Subcutaneous abdominal adipose tissue (tissue), 5 donors: ENCODE measurements around the gene WARS2.

Experiments used
- H3K27ac ChIP-seq: one replicate; pipeline ENCODE4 v1.7.0; 2013; ENCODE audit warnings: low read depth, mild to moderate bottlenecking, inconsistent platforms, low read length, moderate library complexity
- H3K27me3 ChIP-seq, 5 donors: one replicate each; pipeline ENCODE4 v1.7.0; 2013; ENCODE audit warnings: low read length in 5 of 5, inconsistent platforms in 1 of 5; ENCODE audit not compliant: control insufficient read depth in 5 of 5, insufficient read depth in 4 of 5
- H3K36me3 ChIP-seq, 5 donors: one replicate each; pipeline ENCODE4 v1.7.0; 2013; ENCODE audit warnings: low read length in 5 of 5; ENCODE audit not compliant: control insufficient read depth in 5 of 5, insufficient read depth in 5 of 5
- H3K4me1 ChIP-seq, 5 donors: one replicate each; pipeline ENCODE4 v1.7.0; 2013; ENCODE audit warnings: low read length in 5 of 5, mild to moderate bottlenecking in 3 of 5, moderate library complexity in 1 of 5; ENCODE audit not compliant: control insufficient read depth in 5 of 5, insufficient read depth in 5 of 5
- H3K4me3 ChIP-seq, 5 donors: one replicate each; pipeline ENCODE4 v1.7.0; 2013; ENCODE audit warnings: low read length in 5 of 5, low read depth in 1 of 5
- H3K9ac ChIP-seq, 5 donors: one replicate each; pipeline ENCODE4 v1.7.0; 2013; ENCODE audit warnings: low read length in 5 of 5, mild to moderate bottlenecking in 4 of 5, moderate library complexity in 3 of 5
- H3K9me3 ChIP-seq, 5 donors: one replicate each; pipeline ENCODE4 v1.7.0; 2013; ENCODE audit warnings: low read length in 5 of 5; ENCODE audit not compliant: control insufficient read depth in 5 of 5
- donor health status: healthy.
- donor health status: healthy.
- donor health status: healthy.
- donor health status: healthy.
- donor health status: healthy.

The WARS2 gene

DNA sequence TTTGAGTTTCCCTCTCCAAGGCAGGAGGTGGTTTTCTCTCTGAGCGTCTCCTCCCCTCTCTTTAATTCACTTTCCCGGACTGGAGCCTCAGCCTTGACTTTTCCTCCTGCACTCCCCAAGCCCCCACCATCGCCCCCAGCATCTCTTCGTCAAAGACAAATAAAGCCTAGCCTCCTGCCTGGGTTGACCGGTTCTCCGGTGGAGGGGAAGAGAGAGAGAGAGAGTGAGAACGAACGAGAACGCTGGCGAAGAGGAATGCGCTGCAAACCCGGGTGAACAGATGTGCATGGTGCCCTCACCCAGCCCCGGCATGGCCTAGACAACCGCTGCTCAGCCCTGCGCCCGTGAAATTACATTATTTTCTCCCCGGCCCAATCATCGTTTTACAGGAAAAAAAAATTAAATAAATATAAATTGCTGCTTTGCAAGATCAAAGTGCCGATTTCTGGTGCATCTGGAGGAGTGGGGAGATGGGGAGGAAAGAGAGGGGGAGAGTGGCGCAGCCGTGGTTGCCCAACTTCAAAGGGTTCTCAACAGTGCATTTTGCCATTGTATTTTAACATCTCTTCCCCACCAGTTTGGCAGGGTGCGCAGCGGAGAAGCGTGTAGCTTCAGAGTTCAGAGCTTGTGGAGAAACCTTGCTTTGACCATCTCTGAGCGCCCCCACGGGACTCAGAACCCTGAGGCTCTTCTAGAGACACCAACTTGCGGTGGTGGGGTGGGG lies 140.9 kb downstream of the WARS2 start:
- Histone ChIP-seq H3K27me3 (peaks cover 0 to 45% (median 25%) of the 10 kb centered on the region in 5 donors), H3K9me3 (no peaks in the 10 kb centered on the region), H3K27ac (no peak overlapping the region), H3K4me3 (no peak overlapping the region), H3K36me3 (no peaks in the 10 kb centered on the region), H3K9ac (no peak overlapping the region), H3K4me1 (peaks cover 3 to 27% (median 22%) of the 10 kb centered on the region in 5 donors)

DNA sequence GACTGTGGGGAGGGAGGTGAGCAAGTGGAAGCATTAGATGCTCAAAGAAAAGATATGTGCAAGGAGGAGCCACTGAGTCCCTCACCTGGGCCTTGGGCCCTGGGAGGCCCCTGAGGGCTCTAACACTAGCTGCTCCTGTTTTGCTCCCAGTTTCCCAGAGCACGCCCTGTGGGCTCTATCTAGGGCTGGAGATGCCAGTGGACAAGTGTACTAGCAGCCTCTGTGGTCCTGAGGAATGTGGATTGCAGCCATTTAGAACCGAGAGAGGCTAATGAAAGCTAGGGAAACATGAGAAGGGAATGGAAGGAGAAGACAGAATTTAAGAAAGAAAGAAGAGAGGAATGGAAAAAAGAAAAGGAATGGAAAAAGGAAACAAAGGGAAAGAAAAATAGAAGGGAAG lies 142.3 kb downstream of the WARS2 start:
- Histone ChIP-seq H3K36me3 (no peaks in the 10 kb centered on the region), H3K9ac (no peak overlapping the region), H3K27ac (no peak overlapping the region), H3K9me3 (no peaks in the 10 kb centered on the region), H3K4me3 (no peak overlapping the region), H3K27me3 (peaks cover 0 to 48% (median 30%) of the 10 kb centered on the region in 5 donors), H3K4me1 (peaks cover 3 to 27% (median 22%) of the 10 kb centered on the region in 5 donors)

DNA sequence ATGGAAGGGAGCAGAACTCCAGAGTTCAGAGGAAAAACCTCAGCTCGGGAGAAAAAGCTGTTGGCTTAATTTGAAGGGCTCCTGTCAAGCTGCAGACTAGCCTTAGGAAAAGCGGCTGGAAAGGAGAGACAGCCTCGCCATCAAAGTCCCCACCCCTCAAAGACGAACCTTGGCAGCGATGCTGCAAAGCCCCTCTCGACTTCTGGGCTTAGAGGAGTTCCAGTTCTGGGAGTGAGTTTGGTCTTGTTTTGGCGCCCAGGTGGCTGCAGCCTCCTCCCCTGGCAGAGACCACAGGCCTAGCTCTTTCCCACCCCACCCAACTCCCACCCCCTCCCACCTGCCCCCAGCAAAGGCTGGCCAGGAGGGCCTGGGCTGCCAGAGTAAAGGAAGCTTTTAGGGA lies 143.2 kb downstream of the WARS2 start:
- no peak overlapping the region for H3K9ac ChIP-seq
- H3K36me3 ChIP-seq: no peaks in the 10 kb centered on the region
- H3K4me1 ChIP-seq: peaks cover 3 to 22% (median 20%) of the 10 kb centered on the region in 5 donors
- H3K9me3 ChIP-seq: no peaks in the 10 kb centered on the region
- H3K27me3 ChIP-seq: peaks cover 0 to 47% (median 32%) of the 10 kb centered on the region in 5 donors
- no peak overlapping the region for H3K4me3 ChIP-seq
- H3K27ac ChIP-seq: no peak overlapping the region

DNA sequence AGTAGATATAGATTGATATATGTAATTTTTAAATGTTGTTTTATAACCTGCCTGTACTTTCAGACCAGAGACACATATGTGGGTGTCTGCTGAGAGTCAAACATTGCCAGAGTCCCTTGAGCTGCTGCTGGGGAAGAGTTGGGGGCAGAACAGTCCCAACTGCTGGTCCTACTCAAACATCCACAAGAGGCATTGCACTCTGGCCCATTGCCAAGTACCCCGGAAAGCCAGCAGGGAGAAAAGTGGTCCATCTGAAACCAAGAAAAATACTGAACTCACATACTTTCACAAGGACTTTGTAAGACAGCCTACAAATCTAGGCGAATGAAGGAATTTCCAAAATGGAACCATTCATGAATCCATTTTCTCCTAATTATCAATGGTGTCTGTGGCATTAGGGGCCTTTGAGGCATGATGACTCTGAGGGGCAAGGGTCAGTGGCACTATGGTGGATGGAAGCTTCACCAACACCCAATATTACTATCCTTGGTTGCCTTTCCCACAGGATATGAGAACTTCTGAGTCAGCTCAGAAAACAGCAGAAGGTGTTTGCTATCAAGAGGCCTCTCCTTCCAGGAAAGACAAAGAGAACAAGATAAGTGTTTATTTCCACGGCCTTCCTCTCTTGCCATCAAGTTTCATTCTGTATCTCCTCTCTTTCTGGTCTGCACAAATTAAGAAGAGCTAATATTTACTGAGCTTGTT lies 145.0 kb downstream of the WARS2 start:
- H3K4me3 ChIP-seq: no peak overlapping the region
- peaks cover 0 to 5% (median 4%) of the 10 kb centered on the region in 5 donors for H3K4me1 ChIP-seq
- H3K36me3 ChIP-seq: no peaks in the 10 kb centered on the region
- H3K27ac ChIP-seq: no peak overlapping the region
- H3K9me3 ChIP-seq: no peaks in the 10 kb centered on the region
- peaks cover 0 to 50% (median 30%) of the 10 kb centered on the region in 5 donors for H3K27me3 ChIP-seq
- H3K9ac ChIP-seq: no peak overlapping the region

DNA sequence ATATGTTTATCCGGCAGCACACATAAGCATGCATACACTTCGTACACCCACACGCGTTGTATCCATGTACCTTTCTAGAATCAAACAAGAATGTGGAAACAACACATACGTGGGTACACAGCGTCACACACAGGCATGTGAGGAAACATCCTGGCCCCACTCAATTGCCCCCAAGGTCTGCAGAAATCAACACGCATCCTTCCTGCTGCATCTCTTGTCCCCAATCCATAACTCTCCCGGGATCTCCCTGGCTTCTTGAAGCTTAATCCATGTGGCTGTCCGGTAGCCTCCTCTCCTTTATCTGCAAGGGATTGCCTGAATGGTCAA lies 146.8 kb downstream of the WARS2 start:
- Histone ChIP-seq H3K27ac (no peak overlapping the region), H3K9me3 (no peaks in the 10 kb centered on the region), H3K27me3 (peaks cover 0 to 48% (median 27%) of the 10 kb centered on the region in 5 donors), H3K36me3 (no peaks in the 10 kb centered on the region), H3K4me1 (peaks cover 0 to 12% (median 2%) of the 10 kb centered on the region in 5 donors), H3K4me3 (no peak overlapping the region), H3K9ac (no peak overlapping the region)

DNA sequence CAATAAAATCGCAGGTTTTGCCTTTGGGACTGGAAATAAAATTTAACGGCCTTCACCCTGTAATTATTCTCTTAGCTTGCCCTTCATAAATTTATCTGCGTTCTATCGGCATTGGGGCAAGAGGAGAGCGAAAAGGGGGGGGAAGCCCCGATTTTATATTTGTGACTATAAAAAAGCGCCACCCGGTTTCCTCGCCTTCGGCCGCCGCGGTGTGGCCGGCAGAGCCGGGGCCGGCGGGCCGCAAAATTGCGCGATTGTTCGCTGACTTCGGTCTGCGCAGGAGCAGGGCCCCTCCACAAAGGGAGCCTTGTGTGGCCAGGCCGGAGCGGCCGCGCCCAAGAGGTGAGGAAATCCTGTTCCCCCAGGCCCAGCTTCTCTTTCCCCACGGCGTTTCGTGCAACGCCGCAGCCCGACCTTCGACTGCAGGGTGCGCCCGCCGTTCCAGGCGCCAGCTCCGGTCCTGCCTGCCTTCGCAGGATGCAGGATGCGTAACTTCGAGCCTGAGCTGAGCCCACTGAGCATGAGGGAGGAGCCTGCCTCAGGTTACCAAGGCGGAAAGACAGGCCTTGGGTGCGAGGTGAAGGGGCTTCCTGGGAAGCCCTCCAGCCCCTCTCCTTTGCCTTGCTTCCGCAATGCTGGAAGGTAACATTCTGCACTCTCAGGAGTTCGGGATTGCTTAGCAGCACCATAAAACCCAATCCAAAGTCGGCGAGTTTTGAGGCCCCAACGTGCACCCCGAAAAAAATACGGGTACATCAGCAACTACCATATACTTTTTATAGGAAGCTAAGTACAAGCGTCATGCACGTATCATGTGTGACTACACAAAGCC lies 147.4 kb downstream of the WARS2 start:
- H3K27ac ChIP-seq: no peak overlapping the region
- H3K36me3 ChIP-seq: no peaks in the 10 kb centered on the region
- peaks cover 0 to 14% (median 8%) of the 10 kb centered on the region in 5 donors for H3K4me1 ChIP-seq
- no peak overlapping the region for H3K9ac ChIP-seq
- no peaks in the 10 kb centered on the region for H3K9me3 ChIP-seq
- no peak overlapping the region for H3K4me3 ChIP-seq
- peaks cover 0 to 48% (median 26%) of the 10 kb centered on the region in 5 donors for H3K27me3 ChIP-seq

DNA sequence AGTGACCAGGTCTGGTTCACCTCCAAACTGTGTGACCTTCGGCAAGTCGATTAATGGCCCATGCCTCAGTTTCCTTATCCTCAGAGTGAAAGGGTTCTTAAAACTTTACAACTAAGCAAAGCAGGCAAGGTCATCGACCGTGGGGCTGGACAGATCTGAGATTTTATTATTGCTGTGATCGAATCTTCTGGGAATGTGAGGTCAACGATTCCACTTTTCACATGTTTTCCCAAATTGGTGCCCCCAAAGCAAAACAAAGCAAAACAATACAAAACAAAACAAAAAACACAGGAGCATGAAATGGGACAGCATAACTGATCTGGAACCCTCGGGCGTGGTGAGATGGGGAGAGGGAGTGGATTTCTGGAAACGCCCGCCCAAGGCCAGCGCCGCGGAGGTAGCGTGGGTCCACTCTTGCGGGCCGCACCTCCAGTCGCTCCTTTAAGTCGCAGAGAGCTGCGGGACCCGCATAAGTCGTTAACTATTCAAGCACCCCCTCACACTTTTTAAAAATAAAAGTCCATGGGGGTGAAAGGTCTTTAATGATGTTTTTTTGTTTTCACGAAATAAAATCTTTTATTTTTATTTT lies 148.1 kb downstream of the WARS2 start:
- peaks cover 0 to 47% (median 26%) of the 10 kb centered on the region in 5 donors for H3K27me3 ChIP-seq
- H3K36me3 ChIP-seq: no peaks in the 10 kb centered on the region
- peaks cover 0 to 20% (median 15%) of the 10 kb centered on the region in 5 donors for H3K4me1 ChIP-seq

DNA sequence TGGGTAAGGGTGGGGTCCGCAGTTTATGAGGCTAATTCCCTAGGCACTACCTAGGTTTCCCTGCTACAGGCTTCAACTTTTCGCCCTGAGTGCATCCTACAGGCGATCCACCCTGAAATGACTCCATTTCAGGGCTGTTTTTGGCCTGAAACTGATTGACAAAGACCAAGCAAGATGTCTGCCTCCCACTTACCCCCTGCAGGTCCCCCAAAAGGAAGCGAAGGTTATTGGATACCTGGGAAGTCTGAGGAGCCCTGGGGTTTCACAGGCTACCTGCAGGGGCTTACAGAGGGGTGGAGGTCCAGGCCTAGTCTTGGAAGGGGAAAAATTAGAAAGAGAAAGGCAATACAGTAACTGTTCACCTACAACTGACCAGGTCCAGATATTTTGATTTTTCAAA lies 149.0 kb downstream of the WARS2 start:
- Histone ChIP-seq H3K9ac (no peak overlapping the region), H3K27ac (no peak overlapping the region), H3K4me1 (peaks cover 0 to 29% (median 23%) of the 10 kb centered on the region in 5 donors), H3K4me3 (no peak overlapping the region), H3K27me3 (peaks cover 0 to 52% (median 26%) of the 10 kb centered on the region in 5 donors), H3K36me3 (no peaks in the 10 kb centered on the region), H3K9me3 (no peaks in the 10 kb centered on the region)

More for the DNA sequence above, 148.1 kb downstream of the WARS2 start:
- Histone ChIP-seq H3K9me3 (no peaks in the 10 kb centered on the region), H3K27ac (no peak overlapping the region), H3K4me3 (no peak overlapping the region), H3K9ac (no peak overlapping the region)

DNA sequence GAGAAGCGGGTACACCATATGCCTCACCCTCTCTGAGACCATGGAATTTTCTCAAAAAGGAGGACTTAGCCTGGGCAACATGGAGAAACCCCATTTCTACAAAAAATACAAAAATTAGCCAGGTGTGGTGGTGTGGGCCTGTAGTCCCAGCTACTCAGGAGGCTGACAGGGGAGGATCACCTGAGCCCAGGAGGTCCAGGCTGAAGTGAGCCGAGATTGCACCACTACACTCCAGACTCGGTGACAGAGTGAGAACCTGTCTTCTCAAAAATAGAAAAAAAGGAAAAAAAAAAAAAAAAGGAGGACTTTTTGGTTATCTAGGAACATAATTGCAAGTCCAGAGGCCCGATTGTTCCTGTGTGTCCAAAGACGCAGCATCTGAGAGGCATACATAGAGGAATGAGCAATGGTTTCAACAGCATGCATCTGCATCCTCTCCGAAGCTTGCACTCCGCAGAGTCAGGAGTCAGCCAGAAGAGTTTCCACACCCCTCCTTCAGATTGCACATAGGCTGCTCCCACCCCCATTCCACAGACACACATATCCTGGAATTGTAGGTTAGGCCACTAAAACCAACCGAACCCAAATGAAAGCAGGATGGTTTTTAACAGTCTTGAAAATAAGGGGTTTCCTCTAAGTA lies 149.8 kb downstream of the WARS2 start:
- Histone ChIP-seq H3K27ac (no peak overlapping the region), H3K27me3 (peaks cover 0 to 50% (median 32%) of the 10 kb centered on the region in 5 donors), H3K9me3 (no peaks in the 10 kb centered on the region), H3K4me1 (peaks cover 0 to 37% (median 31%) of the 10 kb centered on the region in 5 donors), H3K36me3 (no peaks in the 10 kb centered on the region), H3K9ac (peak overlapping the region in 1 of 5 donors; percentile 13), H3K4me3 (no peak overlapping the region)
